GM13976 (cell line): ENCODE measurements around the gene GPRC5D.
A peak's percentile ranks its signal among the peaks of the same experiment; 100 is the strongest.

ENCODE experiments used
- DNase-seq: peaks from one replicate; pipeline ENCODE4 v3.0.0; 2012; ENCODE audit warnings: low spot score
- in situ Hi-C: fragments of 300-500 bp; cut with MboI; formaldehyde crosslinking; loops from one replicate; pipeline ENCODE4 v1.12.0; 2022; ENCODE audit warnings: low sequenced_read_pairs, mixed read lengths, inconsistent platforms; ENCODE audit not compliant: unreplicated experiment
- TF ChIP-seq, protein P1 (sequence below): IDR thresholded peaks from 2 replicates; pipeline ENCODE4 v1.5.1; 2012; ENCODE audit warnings: borderline replicate concordance, mild to moderate bottlenecking; ENCODE audit not compliant: insufficient read depth; ENCODE audit errors: extremely low read depth, missing control alignments, control extremely low read depth

The GPRC5D gene

DNA sequence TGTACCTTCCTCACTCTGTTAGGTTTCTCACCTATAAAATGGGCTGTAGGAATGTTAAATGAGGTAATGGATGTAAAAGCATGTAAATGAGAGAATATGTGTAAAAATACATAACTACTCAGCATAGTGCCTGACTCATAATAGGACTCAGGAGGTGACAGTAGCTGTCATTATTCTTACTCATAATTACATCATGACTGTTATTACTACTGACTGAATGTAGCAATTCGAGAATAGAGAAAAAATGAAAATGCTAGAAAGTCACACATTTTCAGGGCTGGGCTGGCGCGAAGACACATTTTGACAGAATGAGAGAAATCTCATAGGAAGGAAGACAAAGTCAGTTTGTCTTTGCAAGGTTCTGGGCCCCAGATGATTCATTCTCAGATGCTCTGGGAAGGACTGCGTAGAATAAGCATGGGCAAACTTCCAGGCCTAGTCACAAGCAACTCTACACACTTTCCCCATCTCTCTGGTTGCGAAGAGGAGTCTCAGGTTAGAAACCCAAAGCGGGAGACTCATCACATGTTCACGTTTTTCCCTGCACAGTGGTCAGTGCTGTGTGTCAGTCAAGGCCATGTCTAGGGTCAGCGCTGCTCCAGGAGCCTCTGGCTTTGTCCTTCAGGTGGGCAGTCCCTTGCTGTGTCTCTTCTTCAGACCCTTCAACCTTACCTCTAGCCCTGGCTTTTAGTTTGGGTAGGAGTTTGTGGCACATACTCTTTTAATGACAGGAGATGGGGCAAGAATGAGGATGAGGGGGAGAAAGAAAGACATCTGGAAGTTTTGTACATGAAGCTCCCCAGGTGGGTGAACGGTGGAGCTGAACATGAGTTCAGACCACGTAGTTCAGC lies 52.2 kb downstream of the GPRC5D start:
- TF ChIP-seq, protein P1, sequence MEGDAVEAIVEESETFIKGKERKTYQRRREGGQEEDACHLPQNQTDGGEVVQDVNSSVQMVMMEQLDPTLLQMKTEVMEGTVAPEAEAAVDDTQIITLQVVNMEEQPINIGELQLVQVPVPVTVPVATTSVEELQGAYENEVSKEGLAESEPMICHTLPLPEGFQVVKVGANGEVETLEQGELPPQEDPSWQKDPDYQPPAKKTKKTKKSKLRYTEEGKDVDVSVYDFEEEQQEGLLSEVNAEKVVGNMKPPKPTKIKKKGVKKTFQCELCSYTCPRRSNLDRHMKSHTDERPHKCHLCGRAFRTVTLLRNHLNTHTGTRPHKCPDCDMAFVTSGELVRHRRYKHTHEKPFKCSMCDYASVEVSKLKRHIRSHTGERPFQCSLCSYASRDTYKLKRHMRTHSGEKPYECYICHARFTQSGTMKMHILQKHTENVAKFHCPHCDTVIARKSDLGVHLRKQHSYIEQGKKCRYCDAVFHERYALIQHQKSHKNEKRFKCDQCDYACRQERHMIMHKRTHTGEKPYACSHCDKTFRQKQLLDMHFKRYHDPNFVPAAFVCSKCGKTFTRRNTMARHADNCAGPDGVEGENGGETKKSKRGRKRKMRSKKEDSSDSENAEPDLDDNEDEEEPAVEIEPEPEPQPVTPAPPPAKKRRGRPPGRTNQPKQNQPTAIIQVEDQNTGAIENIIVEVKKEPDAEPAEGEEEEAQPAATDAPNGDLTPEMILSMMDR = no peak
- peak; percentile 52 for DNase-seq
- in situ Hi-C loops = no loop called here

DNA sequence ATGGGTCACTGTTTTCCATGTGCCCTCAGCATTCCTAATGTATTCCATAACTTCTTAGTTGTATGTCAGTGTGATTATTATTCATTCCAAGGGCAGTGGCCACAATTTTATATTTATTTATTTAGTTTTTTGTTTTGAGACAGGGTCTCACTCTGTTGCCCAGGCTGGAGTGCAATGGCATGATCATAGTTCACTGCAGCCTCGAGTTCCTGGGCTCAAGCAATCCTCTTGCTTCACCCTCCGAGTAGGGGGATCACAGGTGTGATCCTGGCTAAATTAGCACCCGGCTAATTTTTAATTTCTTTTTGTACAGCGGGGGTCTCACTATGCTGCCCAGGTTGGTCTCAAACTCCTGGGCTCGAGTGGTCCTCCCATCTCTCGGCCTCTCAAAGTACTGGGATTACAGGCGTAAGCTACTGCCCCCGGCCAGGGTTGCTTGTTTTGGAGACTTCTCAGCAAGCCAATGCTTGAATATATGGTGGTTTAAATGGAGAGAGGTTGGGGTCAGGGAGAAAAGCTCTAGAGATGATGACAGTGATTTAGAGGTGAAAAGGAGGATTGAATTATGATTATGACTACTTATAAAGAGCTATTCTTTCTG lies 53.0 kb downstream of the GPRC5D start:
- TF ChIP-seq, protein P1 = no peak
- in situ Hi-C loops = no loop called here
- no peak for DNase-seq

DNA sequence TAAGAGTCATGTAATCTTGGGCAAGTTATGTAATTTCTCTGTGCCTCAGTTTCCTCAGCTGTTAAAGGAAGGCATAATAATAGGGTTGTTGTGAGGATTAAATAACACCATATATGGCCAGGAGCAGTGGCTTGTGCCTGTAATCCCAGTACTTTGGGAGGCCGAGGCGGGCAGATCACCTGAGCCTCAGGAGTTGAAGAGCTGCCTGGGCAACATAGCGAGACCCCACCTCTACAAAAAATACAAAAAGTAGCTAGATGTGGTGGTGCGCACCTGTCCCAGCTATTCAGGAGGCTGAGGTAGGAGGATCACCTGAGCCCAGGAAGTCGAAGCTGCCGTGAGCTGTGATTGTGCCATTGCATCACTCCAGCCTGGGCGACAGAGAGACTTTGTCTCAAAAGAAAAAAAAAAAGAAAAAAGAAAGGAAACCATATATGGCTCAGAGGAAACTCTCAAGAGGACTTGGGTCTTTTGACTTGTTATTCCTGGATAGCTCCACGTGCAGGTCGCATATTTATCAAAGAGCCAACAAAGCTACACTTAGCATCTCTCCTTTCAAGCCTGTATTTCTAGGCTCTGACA lies 53.7 kb downstream of the GPRC5D start:
- TF ChIP-seq, protein P1 = no peak
- no peak for DNase-seq
- in situ Hi-C loops = no loop called here

DNA sequence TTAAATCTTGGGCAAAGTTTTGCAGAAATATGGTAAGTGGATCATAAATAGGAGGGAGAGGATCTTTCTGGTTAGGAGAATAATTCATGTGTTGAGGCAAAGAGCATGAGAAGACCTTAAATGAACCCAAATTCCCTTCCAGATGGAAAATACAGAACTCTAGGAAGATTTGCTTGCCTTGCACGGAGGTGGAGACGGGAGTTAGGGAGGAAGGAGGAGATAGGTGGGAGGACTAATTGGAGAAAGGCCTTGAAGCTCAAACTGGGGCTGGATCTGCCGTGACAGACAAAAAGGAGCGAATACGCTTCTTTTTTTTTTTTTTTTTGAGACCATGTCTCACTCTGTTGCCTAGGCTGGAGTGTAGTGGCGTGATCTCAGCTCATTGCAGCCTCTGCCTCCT lies 54.7 kb downstream of the GPRC5D start:
- DNase-seq = no peak
- TF ChIP-seq, protein P1 = no peak
- in situ Hi-C loops = no loop called here

DNA sequence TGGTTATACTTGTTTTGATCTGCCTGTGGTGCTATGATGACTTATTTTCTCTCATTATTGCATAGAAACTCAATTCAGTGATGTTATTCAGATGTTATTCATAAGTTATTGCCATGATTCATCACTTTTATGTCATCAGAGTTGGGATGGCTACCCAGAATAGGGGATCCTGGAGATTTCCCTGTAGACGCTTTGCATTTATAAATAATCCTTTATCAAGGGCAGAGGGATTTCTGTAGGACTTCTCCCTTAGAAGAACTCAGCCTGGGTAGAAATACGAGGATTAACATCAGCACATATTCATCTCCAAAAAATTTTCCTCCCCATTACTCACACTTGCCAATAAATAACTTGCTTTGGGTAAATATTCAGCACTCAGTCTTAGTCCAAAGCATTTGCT lies 55.7 kb downstream of the GPRC5D start:
- TF ChIP-seq, protein P1 = no peak
- DNase-seq = no peak

DNA sequence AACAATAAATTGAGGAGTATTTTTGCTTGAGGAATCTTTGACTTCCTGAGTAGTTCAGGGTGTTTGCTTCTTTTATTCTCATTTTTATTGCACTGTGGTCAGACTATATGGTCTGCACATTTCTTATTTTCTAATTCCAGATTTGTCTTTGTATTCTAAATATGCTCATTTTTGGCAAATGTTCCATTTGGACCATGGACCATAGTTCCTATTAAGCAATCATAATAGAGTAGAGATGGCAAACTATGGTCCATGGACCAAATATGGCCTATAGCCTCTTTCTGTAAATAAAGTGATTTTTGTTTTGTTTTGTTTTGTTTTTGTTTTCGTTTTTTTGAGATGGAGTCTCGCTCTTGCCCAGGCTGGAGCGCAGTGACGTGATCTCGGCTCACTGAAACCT lies 58.5 kb downstream of the GPRC5D start:
- TF ChIP-seq, protein P1 = no peak
- no peak for DNase-seq
- in situ Hi-C loops = no loop called here

More for the DNA sequence above, 55.7 kb downstream of the GPRC5D start:
- in situ Hi-C loops = no loop called here
